Stimulated activated naive CD8-positive, alpha-beta T cell treated with anti-CD3 and anti-CD28 coated beads, Interleukin-15, Interleukin-2, amounts not matched to agents 100 U/mL and 50 U/mL, for 24 hours (primary cell): ENCODE measurements around the gene NAV2.

Experiments used
- ATAC-seq: fragments of 150-1000 bp; cut with Tn5 transposase; one replicate; pipeline ENCODE4 v1.10.0; 2021
- DNase-seq: peaks from one replicate; pipeline ENCODE4 v3.0.0; 2021

NAV2 gene

DNA sequence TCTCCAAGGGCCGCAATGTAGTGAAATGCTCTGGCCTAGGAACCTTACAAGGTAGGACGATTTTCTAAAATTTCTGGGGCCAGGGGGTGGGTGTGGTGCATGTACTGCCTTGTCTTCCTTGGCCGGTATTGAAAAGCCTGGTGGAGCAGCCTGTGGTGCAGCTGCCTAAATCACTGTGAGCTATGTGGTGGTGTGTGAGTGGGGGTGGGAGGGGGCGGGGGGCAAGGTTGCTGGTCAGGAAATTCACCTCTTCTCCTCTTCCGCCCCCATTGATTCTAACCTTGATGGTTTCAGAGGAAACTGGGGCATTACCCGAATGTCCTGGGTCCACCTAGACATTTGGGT, 310.4 kb downstream of the NAV2 start:
- ATAC-seq: no peak

DNA sequence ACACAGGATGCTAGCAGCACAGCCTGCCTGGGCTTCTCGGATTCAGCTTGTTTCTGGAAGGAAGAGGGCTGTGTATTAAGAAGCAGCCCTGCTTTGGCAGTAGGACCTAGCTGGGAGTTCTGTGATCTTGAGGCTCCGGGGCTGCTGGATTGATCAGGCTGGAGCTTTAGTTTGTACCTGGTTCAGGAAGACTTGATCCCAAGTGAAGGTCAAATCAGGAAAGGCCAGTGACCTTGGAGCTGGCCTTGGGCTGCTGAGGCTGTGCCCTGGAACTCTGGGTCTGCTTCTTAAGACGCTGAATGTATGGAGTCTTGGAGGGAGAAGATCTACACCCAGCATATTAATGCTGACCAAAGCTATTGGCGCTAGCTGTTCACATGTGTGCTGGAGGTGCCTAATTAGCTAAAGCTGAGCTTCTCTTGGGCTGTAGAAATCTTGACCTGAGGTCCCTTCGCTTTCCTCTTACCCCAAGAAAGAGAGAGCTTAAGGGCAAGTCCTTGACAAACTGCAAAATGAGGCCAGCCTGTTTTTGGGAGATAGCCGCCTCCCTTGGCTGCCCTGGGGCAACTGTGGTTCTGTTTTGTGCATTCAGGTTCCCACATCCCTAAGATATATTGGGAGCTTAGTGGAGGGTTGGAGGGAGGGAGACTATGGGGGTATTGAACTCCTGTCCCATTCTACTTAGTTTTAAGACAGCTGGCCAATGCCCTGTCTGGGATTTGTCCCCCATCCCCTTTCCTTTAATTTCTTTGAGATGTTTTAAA, 311.7 kb downstream of the NAV2 start:
- no peak for DNase-seq
- ATAC-seq: no peak

More for the DNA sequence above, 310.4 kb downstream of the NAV2 start:
- no peak for DNase-seq

DNA sequence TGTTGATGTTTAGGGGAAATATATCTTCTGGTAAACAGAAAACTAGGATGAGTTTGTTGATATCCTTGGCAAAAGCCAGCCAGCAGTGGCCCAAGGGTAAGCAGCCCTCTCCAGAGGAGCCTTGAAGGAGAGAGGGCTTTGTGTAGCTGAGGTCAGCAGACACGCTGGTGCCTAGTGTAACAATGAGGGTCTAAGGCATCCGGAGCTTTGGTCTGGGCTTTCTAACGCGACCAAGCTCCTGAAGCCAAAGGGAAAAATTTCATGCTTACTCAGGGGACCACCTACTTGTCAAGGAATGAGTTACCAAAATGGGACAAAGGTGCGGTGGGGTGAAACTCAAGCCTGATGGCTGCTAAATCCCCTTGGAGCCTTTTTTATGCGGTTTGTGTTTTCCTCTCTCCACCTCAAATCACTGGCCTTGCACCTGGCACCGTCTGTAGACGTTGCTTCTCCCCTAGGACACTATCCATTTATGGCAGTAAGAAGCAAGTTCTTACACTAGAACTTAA, 312.7 kb downstream of the NAV2 start:
- ATAC-seq (no peak), DNase-seq (no peak)

DNA sequence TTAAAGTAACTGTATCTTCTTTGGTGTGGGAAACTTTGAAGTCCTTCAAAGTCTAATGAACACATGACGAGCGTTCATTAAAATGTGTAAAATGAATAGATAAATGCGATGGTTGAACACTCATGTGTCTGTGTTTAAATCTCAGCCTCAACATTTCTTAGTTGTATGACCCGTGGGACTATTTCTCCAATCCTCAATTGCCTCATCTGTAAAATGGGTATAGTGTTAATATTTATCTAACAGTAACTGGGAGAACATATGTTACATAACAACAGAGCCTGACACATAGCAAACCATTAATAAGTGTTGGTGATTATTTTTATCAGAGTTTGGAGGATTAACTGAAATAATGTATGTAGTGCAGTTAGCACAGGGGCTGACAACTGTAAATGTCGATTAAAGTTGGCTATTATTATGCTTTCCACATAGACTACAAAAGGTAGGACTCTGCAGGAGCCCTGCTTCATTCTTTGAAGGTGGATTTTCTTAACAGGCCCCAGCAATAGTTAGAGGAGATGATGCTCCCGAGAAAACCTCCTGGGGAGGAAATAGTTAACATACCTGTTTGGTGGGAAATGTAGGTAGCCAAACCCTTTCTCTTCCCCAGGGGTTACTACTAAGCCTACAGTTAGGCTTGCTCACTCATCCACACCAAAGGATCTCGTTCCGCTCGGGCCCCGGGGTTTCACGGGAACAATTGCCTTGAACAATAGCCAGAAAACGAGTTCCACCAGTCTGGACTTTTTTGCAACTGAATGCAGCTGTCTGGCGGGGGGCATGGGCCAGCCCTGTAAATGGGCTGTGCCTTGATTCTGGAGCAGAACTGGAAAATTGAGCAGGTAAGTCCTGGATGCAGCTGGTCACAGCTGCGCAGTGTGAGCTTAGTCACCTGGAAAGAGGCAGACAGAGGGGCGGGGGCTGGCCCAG, 314.3 kb downstream of the NAV2 start:
- DNase-seq (no peak), ATAC-seq (no peak)

GRCh38 chr11:20027556-20028013, 314.9 kb downstream of the NAV2 start:
- no peak for DNase-seq
- no peak for ATAC-seq

- ATAC-seq (no peak), DNase-seq (no peak)
Measured at GRCh38 chr11:20029193-20029592, 316.6 kb downstream of the NAV2 start.

- ATAC-seq: no peak
- DNase-seq: no peak
Measured at GRCh38 chr11:20030472-20030871, 317.8 kb downstream of the NAV2 start.

- DNase-seq (no peak), ATAC-seq (no peak)
Measured at GRCh38 chr11:20031155-20032001, 318.7 kb downstream of the NAV2 start.

- ATAC-seq: no peak
- DNase-seq: no peak
Measured at GRCh38 chr11:20032127-20032526, 319.5 kb downstream of the NAV2 start.

GRCh38 chr11:20032577-20033260, 320.1 kb downstream of the NAV2 start:
- DNase-seq (no peak), ATAC-seq (no peak)

GRCh38 chr11:20033806-20034205, 321.2 kb downstream of the NAV2 start:
- ATAC-seq (no peak), DNase-seq (no peak)

- no peak for ATAC-seq
- DNase-seq: no peak
Measured at GRCh38 chr11:20034941-20035340, 322.3 kb downstream of the NAV2 start.

- ATAC-seq (no peak), DNase-seq (no peak)
Measured at GRCh38 chr11:20035375-20035700, 322.7 kb downstream of the NAV2 start.

- no peak for DNase-seq
- ATAC-seq: no peak
Measured at GRCh38 chr11:20035701-20036601, 323.3 kb downstream of the NAV2 start.

DNA sequence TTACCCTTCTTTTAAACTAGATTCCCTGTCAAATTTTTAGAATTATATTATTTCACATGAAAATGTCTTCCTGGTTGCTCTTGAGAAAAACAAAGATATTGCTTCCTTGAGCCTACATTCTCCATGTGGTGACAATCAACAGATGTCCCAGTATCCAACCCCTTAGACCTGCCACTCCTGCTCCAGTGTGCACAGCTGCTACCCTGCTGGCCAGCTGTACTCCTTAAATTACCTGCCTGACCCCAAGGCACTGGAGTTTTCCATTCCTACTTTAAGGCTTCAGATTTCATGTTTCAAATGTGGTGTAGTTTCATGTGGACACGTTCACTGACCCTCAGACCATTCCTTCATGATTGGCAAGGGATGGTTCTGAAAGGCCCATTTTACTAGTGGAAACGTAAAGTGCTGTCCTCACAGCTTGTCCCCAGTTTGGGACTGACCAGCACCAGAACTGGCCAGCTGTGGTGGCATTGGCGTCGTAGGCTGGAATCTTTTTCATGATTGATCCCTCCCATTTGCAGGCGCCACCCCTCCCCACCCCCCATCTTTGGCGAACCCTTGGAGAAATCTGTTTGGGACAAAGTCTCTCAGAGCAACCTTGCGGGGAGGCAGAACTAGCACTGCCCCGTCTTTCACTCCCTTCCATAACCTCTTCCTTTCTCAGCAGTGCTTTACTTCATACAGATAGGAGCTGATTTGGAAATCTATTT, 324.1 kb downstream of the NAV2 start:
- ATAC-seq (no peak), DNase-seq (no peak)

- DNase-seq: no peak
- peak; percentile 34 for ATAC-seq
Measured at GRCh38 chr11:20037396-20038153, 324.9 kb downstream of the NAV2 start.

DNA sequence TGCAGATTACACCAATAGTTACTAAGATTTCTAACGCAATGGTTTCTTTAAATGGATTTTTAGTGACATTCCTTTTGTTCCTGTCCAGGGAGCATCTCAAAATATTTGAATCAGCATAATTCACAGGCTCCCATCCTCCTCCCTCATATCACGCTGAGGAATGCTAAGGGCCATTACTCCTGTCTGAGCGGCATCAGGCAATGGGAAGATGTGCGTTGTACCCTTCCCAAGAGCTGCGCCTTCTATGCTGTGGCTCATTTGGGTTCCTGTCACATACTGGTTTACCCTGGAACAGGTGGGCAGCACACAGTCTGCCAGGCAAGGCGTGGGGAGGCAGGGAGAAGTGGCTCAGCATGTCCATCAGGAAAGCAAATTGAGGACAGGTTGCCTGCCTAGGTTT, 325.8 kb downstream of the NAV2 start:
- ATAC-seq (no peak), DNase-seq (no peak)

- no peak for ATAC-seq
- no peak for DNase-seq
Measured at GRCh38 chr11:20038972-20039371, 326.3 kb downstream of the NAV2 start.

GRCh38 chr11:20041499-20041898, 328.9 kb downstream of the NAV2 start:
- no peak for ATAC-seq
- no peak for DNase-seq
